Stomach smooth muscle (tissue), 2 donors: ENCODE data around the gene FAM118A.
"Not testable (repeated sequence)": the region's sequence is repeated elsewhere in the genome, so short reads cannot be mapped to it uniquely, and the experiment has no call there.

Experiments used
- H3K27ac ChIP-seq: one replicate; pipeline ENCODE4 v1.7.0; 2013; ENCODE audit warnings: mild to moderate bottlenecking, low read length, inconsistent platforms
- H3K27me3 ChIP-seq, 2 donors: one replicate each; pipeline ENCODE4 v1.7.0; 2013; ENCODE audit warnings: low read length in 2 of 2; ENCODE audit not compliant: insufficient read depth in 2 of 2, control insufficient read depth in 1 of 2
- H3K36me3 ChIP-seq, 2 donors: one replicate each; pipeline ENCODE4 v1.7.0; 2013; ENCODE audit warnings: low read length in 2 of 2; ENCODE audit not compliant: control insufficient read depth in 2 of 2, insufficient read depth in 2 of 2
- H3K4me1 ChIP-seq: one replicate; pipeline ENCODE4 v1.7.0; 2013; ENCODE audit warnings: low read length; ENCODE audit not compliant: control insufficient read depth, insufficient read depth
- H3K4me3 ChIP-seq, 2 donors: one replicate each; pipeline ENCODE4 v1.7.0; 2013; ENCODE audit warnings: low read length in 2 of 2
- H3K9ac ChIP-seq, 2 donors: one replicate each; pipeline ENCODE4 v1.7.0; 2013; ENCODE audit warnings: low read length in 2 of 2, mild to moderate bottlenecking in 1 of 2
- H3K9me3 ChIP-seq, 2 donors: one replicate each; pipeline ENCODE4 v1.7.0; 2013; ENCODE audit warnings: low read length in 2 of 2; ENCODE audit not compliant: control insufficient read depth in 2 of 2
- donor health status: healthy.
- donor health status: Pancreatic carcinoma.

Gene FAM118A

DNA sequence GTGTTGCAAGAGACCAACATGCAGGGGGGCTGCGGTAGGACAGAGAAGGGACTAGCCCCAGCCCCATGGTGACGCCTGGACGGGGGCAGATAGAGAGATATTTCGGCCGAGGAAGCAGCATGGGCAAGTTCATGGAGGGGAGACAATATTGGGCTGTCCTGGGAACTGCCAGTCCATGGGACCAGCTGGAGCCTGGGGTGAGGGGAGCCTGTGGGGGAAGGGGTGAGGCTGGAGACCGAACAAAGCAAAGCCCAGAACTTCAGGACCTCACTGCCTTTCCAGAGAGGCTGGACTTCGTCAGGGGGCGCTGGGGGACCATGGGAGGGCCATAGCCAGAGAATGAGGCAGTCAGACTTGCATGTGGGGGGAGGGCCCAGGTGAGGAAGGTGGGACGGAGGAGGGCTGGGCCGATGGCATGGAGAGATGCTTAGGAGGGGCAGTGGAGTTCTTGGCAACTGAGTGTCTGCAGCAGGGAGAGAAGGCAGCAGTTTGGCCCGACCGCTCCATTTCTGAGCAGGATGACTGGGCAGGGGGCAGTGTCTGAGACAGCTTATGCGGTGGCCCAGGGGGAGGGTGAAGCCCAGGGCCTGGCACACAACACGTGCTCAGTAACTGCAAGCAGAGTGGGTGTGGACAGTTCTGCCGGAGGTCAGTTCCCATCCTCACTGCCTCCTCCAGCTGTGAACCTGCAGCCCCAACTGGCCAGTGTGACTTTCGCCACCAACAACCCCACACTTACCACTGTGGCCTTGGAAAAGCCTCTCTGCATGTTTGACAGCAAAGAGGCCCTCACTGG, 24.3 kb upstream of the FAM118A start:
- H3K9me3 ChIP-seq, result no peaks in the 10 kb centered on the region
- peak overlapping the region; percentile 12 to 57 for H3K4me3 ChIP-seq
- H3K27me3 ChIP-seq, result peaks cover 9 to 11% of the 10 kb centered on the region in 2 donors
- H3K9ac ChIP-seq, result peak overlapping the region in 1 of 2 donors; percentile 5
- no peaks in the 10 kb centered on the region for H3K36me3 ChIP-seq
- no peak overlapping the region for H3K27ac ChIP-seq
- peaks cover 11% of the 10 kb centered on the region for H3K4me1 ChIP-seq

DNA sequence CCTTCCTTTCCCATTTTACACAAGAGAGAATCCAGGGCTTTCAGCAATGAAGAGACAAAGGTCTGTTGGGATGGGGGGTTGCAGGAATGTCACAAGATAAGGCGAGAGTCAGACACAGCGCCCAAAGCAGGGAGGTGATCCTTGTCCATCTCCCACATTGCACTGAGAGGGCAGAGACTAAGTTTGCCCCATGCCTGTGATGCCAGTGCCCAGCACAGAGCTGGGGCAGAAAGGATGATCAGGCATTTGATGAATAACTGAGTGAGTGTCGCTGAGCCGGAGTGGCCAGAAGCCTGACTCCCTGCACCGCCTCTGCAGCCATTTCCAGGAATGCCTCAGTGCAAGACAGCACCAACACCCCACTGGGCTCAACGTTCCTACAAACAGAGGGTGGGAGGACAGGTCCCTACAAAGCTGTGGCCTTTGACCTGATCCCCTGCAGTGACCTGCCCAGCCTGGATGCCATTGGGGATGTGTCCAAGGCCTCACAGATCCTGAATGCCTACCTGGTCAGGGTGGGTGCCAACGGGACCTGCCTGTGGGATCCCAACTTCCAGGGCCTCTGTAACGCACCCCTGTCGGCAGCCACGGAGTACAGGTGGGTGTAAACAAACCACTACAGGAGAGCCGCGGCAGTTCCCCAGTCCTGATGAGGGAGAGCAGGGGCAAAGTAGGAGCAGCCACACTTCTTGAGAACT, 22.7 kb upstream of the FAM118A start:
- Histone ChIP-seq H3K4me3 (no peak overlapping the region), H3K27ac (no peak overlapping the region), H3K27me3 (peaks cover 9 to 12% of the 10 kb centered on the region in 2 donors), H3K9me3 (no peaks in the 10 kb centered on the region), H3K36me3 (no peaks in the 10 kb centered on the region), H3K9ac (no peak overlapping the region), H3K4me1 (peaks cover 11% of the 10 kb centered on the region)

DNA sequence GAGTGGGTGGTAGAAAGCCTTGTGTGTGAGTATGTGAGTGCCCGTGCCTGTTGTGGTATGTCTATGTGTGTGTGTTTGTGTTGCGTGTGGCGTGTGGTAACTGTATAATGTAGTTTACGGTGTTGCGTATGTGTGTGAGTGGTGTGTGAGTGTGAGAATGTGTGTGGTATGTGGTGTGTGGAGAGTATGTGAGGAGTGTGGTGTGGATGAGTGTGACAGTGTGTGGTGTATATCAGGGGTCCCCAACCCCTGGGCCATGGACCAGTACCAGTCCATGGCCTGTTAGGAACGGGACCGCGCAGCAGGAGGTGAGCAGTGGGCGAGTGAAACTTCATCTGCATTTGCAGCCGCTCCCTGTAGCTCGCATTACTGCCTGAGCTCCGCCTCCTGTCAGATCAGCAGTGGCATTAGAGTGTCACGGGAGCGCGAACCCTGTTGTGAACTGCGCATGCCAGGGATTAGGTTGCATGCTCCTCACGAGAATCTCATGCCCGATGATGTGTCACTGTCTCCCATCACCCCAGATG, 19.3 kb upstream of the FAM118A start:
- H3K27me3 ChIP-seq, result peaks cover 3 to 5% of the 10 kb centered on the region in 2 donors
- no peak overlapping the region for H3K27ac ChIP-seq
- no peaks in the 10 kb centered on the region for H3K4me1 ChIP-seq
- H3K36me3 ChIP-seq, result no peaks in the 10 kb centered on the region
- H3K9ac ChIP-seq, result no peak overlapping the region
- no peak overlapping the region for H3K4me3 ChIP-seq
- no peaks in the 10 kb centered on the region for H3K9me3 ChIP-seq

DNA sequence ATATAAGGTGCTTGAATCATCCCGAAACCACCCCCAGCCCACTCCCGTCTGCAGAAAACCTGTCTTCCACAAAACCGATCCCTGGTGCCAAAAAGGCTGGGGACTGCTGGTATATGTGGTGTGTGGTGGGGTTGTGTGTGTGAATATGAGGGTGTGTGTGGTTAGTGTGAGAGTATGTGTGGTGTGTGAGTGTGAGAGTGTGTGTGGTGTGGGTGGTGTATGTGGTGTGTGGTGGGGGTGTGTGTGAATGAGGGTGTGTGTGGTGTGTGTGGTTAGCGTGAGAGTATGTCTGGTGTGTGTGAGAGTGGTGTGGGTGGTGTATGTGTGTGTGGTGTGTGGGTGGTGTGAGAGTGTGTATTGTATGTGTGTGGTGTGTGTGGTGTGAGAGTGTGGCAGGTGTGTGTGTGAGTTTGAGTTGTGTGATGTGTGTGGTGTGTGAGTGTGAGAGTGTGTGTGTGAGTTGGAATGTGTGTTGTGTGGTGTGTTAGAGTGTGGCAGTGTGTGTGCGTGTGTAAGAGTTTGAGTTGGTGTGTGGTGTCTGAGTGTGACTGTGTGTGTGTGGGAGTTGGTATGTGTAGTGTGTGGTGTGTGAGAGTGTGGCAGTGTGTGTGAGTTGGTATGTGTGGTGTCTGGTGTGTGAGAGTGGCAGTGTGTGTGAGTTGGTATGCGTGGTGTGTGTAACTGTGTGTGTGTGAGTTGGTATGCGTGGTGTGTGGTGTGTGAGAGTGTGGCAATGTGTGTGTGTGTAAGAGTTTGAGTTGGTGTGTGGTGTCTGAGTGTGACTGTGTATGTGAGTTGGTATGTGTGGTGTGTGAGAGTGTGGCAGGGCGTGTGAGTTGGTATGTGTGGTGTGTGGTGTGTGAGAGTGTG, 18.4 kb upstream of the FAM118A start:
- no peaks in the 10 kb centered on the region for H3K9me3 ChIP-seq
- H3K27me3 ChIP-seq, result peaks cover 3 to 5% of the 10 kb centered on the region in 2 donors
- H3K27ac ChIP-seq, result no peak overlapping the region
- H3K4me1 ChIP-seq, result no peaks in the 10 kb centered on the region
- H3K4me3 ChIP-seq, result no peak overlapping the region
- H3K9ac ChIP-seq, result no peak overlapping the region
- H3K36me3 ChIP-seq, result no peaks in the 10 kb centered on the region

DNA sequence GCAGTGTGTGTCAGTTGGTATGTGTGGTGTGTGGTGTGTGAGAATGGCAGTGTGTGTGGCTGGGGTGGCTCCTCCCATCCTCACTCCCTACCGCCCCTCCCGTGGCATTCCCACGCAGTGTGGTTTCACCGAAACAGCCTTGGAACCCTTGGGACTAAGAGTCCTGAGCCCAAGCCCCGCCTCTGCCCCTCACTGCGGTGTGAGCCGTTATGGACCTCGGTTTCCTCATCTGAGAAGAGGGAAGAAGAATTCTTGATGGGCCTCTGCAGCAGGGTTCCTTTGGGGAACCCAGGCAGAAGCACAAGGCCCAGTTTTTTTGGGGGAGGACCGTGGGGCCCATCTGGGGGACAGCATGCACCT, 17.8 kb upstream of the FAM118A start:
- Histone ChIP-seq H3K9me3 (no peaks in the 10 kb centered on the region), H3K4me3 (no peak overlapping the region), H3K36me3 (no peaks in the 10 kb centered on the region), H3K9ac (no peak overlapping the region), H3K4me1 (no peaks in the 10 kb centered on the region), H3K27ac (no peak overlapping the region), H3K27me3 (peaks cover 3 to 5% of the 10 kb centered on the region in 2 donors)

DNA sequence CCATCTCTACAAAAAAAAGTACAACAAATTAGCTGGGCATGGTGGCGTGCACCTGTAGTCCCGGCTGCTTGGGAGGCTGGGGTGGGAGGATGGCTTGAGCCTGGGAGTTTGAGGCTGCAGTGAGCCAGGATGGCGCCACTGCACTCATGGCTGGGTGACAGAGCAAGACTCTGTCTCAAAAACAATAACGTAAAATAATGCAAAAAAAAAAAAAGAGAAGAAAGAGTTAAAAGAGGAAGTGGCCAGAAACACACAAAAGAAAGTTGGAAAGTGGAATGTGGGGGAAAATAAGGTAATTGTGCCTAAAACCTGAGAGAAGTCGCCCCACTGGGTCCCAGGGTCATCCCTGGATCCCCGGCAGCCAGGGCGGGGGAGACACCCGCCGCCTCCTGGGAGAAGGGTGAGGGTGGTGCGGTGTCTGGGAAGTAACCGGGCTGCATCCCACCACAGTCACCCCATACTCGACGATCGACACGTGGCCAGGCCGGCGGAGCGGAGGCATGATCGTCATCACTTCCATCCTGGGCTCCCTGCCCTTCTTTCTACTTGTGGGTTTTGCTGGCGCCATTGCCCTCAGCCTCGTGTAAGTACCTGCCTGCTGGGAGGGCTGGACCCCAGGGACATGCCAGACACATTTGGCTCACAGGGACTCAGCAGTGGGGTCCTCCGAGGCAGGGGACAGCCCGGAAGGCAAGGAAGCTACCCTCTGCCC, 16.8 kb upstream of the FAM118A start:
- Histone ChIP-seq H3K27ac (no peak overlapping the region), H3K36me3 (no peaks in the 10 kb centered on the region), H3K4me1 (no peaks in the 10 kb centered on the region), H3K9ac (no peak overlapping the region), H3K9me3 (no peaks in the 10 kb centered on the region), H3K4me3 (no peak overlapping the region), H3K27me3 (peaks cover 3% of the 10 kb centered on the region in 2 donors)

DNA sequence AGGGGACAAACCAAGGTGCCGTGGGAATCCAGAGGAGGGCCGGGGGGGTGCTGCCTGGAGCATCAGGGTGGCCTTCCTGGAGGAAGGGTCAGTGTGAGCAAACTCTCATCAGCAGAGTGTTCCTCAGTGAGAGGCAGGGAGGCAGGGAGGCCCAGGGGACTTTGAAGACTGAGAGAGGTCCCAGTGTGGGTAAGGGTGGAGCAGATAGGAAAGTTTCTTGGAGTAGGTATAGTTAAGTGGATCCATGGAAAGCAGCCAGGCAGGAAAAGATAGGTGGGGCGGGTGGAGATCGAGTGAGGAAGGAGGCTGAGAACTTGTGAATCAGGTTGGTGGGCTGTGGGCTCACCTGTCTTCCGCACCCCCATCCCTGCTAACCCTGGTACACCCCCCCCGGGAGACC, 15.7 kb upstream of the FAM118A start:
- no peaks in the 10 kb centered on the region for H3K36me3 ChIP-seq
- no peak overlapping the region for H3K9ac ChIP-seq
- no peak overlapping the region for H3K4me3 ChIP-seq
- peaks cover 3% of the 10 kb centered on the region in 2 donors for H3K27me3 ChIP-seq
- no peak overlapping the region for H3K27ac ChIP-seq
- no peaks in the 10 kb centered on the region for H3K9me3 ChIP-seq
- H3K4me1 ChIP-seq, result no peaks in the 10 kb centered on the region

DNA sequence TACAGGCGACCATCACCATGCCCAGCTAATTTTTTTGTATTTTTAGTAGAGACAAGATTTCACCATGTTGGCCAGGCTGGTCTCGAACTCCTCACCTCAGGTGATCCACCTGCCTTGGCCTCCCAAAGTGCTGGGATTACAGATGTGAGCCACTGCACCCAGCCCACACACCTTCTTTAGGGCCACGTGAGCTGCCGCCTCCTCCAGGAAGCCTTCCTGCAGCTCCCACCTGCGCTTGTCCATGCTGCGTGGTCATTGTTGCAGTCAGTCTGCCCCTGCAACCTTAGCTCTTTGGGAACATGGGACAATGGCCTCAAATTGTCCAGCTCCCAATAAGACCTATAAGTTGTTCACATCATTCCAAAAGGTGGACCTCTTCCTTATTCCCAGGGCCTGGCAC, 14.7 kb upstream of the FAM118A start:
- H3K27me3 ChIP-seq, H3K9ac ChIP-seq, H3K9me3 ChIP-seq, H3K36me3 ChIP-seq, H3K4me1 ChIP-seq, H3K4me3 ChIP-seq, H3K27ac ChIP-seq: not testable (repeated sequence)

DNA sequence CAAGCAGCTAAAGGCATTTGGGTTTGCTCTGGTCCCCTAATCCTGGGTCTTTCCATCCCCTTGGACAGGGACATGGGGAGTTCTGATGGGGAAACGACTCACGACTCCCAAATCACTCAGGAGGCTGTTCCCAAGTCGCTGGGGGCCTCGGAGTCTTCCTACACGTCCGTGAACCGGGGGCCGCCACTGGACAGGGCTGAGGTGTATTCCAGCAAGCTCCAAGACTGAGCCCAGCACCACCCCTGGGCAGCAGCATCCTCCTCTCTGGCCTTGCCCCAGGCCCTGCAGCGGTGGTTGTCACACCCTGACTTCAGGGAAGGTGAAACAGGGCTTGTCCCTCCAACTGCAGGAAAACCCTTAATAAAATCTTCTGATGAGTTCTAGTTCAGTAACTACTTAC, 14.2 kb upstream of the FAM118A start:
- Histone ChIP-seq H3K27me3 (peaks cover 0 to 2% of the 10 kb centered on the region in 2 donors), H3K36me3 (no peaks in the 10 kb centered on the region), H3K27ac (no peak overlapping the region), H3K9ac (no peak overlapping the region), H3K9me3 (no peaks in the 10 kb centered on the region), H3K4me1 (no peaks in the 10 kb centered on the region), H3K4me3 (no peak overlapping the region)

DNA sequence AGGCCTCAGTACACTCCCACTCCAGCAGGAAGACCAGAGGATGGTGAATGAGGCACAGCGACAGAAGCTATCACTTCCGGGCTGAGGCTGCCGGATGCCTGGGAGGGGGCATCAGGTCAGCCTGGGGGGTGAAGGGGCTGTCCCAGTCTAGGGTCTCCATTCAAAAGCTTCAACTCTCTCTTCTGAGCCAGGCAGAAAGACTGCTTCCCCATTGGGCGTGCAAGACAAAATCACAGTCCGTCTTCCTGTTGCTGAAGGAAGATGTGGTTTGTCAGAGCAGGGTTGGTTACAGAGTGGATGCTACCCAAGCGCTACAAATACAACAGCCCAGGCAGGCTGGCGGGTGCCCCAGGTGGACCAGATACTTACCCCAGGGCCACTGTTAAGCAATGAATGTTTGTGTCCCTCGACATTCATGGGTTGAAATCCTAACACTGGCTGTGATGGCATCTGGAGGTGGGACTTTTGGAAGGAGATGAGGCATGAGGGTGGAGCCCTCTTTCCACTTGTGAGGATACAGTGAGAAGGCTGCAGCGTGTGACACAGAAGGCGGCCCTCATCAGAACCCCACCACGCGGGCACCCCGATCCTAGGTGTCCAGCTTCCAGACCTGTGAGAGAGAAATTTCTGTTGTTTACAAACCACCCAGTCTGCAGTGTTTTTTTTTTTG, 13.0 kb upstream of the FAM118A start:
- Histone ChIP-seq H3K9me3 (no peaks in the 10 kb centered on the region), H3K27me3 (no peaks in the 10 kb centered on the region), H3K36me3 (no peaks in the 10 kb centered on the region), H3K4me1 (no peaks in the 10 kb centered on the region), H3K27ac (no peak overlapping the region), H3K4me3 (no peak overlapping the region), H3K9ac (no peak overlapping the region)
